ENCODE measurements around the gene TCAF1.

GRCh38 chr7:143906151-143906550 lies 4.2 kb upstream of the TCAF1 start:
- TF ChIP-seq CTCF (IDR thresholded peaks at IDR 0.05) (no peak), POLR2A (IDR thresholded peaks at IDR 0.05) (no peak), EP300 (IDR thresholded peaks at IDR 0.05) (no peak), POLR2AphosphoS5 (IDR thresholded peaks at IDR 0.05) (no peak)

All from suprapubic skin (tissue), 4 donors.